Common myeloid progenitor, CD34-positive (primary cell): ENCODE results near the gene LTV1.

Source experiments
- CTCF ChIA-PET: fragments of 350-600 bp; sonication (Branson Sonifier 250); formaldehyde crosslinking; loops from one replicate; lab custom pipeline; 2021; ENCODE audit warnings: antibody characterized with exemption; lab: Charles Lee
- POLR2A ChIA-PET: fragments of 350-600 bp; sonication (Branson Sonifier 250); formaldehyde crosslinking; loops from one replicate; lab custom pipeline; 2021; ENCODE audit warnings: antibody characterized with exemption; lab: Charles Lee
- DNase-seq, 3 donors: peaks; one replicate each; pipeline versions ENCODE4 v3.0.0 to v3.0.0-alpha.2; 2013
- H3K27ac ChIP-seq, 2 experiments: 1 replicate in 1 of 2; 2 replicates in 1 of 2; pipeline ENCODE4 v1.7.0; 2013; ENCODE audit warnings: inconsistent platforms in 2 of 2, low read length in 2 of 2, mild to moderate bottlenecking in 2 of 2, low read depth in 1 of 2, moderate library complexity in 1 of 2; ENCODE audit not compliant: severe bottlenecking in 2 of 2, insufficient read depth in 1 of 2, poor library complexity in 1 of 2
- H3K27me3 ChIP-seq, 5 experiments: replicated peaks in 2 of 5; 1 replicate in 3 of 5; 2 replicates in 2 of 5; pipeline versions ENCODE4 v1.6.1 to v1.7.0; 2013; ENCODE audit warnings: low read length in 4 of 5, mild to moderate bottlenecking in 2 of 5, moderate library complexity in 2 of 5, inconsistent platforms in 1 of 5; ENCODE audit not compliant: insufficient read depth in 5 of 5, control insufficient read depth in 4 of 5
- H3K36me3 ChIP-seq, 4 experiments: 1 replicate in 2 of 4; 2 replicates in 2 of 4; pipeline versions ENCODE4 v1.6.1 to v1.7.0; 2013; ENCODE audit warnings: low read length in 3 of 4, control low read depth in 1 of 4, mild to moderate bottlenecking in 1 of 4; ENCODE audit not compliant: control insufficient read depth in 4 of 4, insufficient read depth in 4 of 4
- H3K4me1 ChIP-seq, 4 experiments: 1 replicate in 3 of 4; 2 replicates in 1 of 4; pipeline versions ENCODE4 v1.6.1 to v1.7.1; 2013; ENCODE audit warnings: low read length in 3 of 4, mild to moderate bottlenecking in 3 of 4, control low read depth in 1 of 4, inconsistent platforms in 1 of 4, moderate library complexity in 1 of 4; ENCODE audit not compliant: control insufficient read depth in 4 of 4, insufficient read depth in 4 of 4; ENCODE audit errors: control extremely low read depth in 1 of 4
- H3K4me3 ChIP-seq, 7 experiments: 1 replicate in 4 of 7; 2 replicates in 3 of 7; pipeline versions ENCODE4 v1.5.1 to v1.7.0; 2013; ENCODE audit warnings: mild to moderate bottlenecking in 7 of 7, low read length in 6 of 7, moderate library complexity in 6 of 7, inconsistent platforms in 2 of 7, low read depth in 2 of 7, control low read depth in 1 of 7; ENCODE audit not compliant: insufficient read depth in 4 of 7, control insufficient read depth in 1 of 7; ENCODE audit errors: extremely low read depth in 1 of 7
- H3K9me3 ChIP-seq, 5 experiments: 1 replicate in 4 of 5; 2 replicates in 1 of 5; pipeline versions ENCODE4 v1.6.1 to v1.7.1; 2013; ENCODE audit warnings: low read length in 4 of 5, mild to moderate bottlenecking in 2 of 5, inconsistent platforms in 1 of 5, low read depth in 1 of 5, moderate library complexity in 1 of 5; ENCODE audit not compliant: control insufficient read depth in 4 of 5, insufficient read depth in 2 of 5; ENCODE audit errors: control extremely low read depth in 1 of 5
- WGBS: methylation state at CpG from one replicate; pipeline ENCODE4 v1.1.5; 2013; ENCODE audit not compliant: insufficient coverage; 5-methylcytosine and 5-hydroxymethylcytosine counted together

The LTV1 gene

GRCh38 chr6:143822584-143823024 is 20.5 kb upstream of the LTV1 start:
- Histone ChIP-seq H3K27me3 (no peaks in the 10 kb centered on the region), H3K27ac (no peak overlapping the region), H3K4me3 (no peak overlapping the region), H3K4me1 (no peaks in the 10 kb centered on the region), H3K9me3 (no peaks in the 10 kb centered on the region), H3K36me3 (peaks cover 0 to 5% (median 4%) of the 10 kb centered on the region in 4 experiments)
- no peak for DNase-seq
- CTCF ChIA-PET, result interaction anchor here (0.6 to 1.1 kb wide), 2 partner anchors 26 to 42 kb away, joined by 3 read pairs; no protein-coding TSS in a partner anchor
- POLR2A ChIA-PET, result interaction anchor here (0.5 kb wide), 1 partner anchor 1450 kb away, joined by 3 read pairs; no protein-coding TSS in a partner anchor
- WGBS, result 100% methylated on average over 3 of the region's 3 CpGs

- WGBS, result 44% methylated on average over 5 of the region's 6 CpGs
- CTCF ChIA-PET, result interaction anchor here (1.1 kb wide), 1 partner anchor 43 kb away, joined by 3 read pairs; no protein-coding TSS in a partner anchor
Observed at GRCh38 chr6:143823548-143823947, 19.6 kb upstream of the LTV1 start.

GRCh38 chr6:143828572-143828971 is 14.6 kb upstream of the LTV1 start:
- Histone ChIP-seq H3K36me3 (peaks cover 0 to 3% (median 2%) of the 10 kb centered on the region in 4 experiments), H3K4me1 (no peaks in the 10 kb centered on the region), H3K27ac (no peak overlapping the region), H3K9me3 (no peaks in the 10 kb centered on the region), H3K27me3 (no peaks in the 10 kb centered on the region), H3K4me3 (no peak overlapping the region)
- DNase-seq, result no peak
- ChIA-PET CTCF (interaction anchor here (1.2 kb wide), 1 partner anchor 70 kb away, joined by 3 read pairs; no protein-coding TSS in a partner anchor), POLR2A (no interaction called here)

More at GRCh38 chr6:143823548-143823947, 19.6 kb upstream of the LTV1 start:
- Histone ChIP-seq H3K4me3 (no peak overlapping the region), H3K27ac (no peak overlapping the region), H3K4me1 (no peaks in the 10 kb centered on the region), H3K9me3 (no peaks in the 10 kb centered on the region), H3K36me3 (peaks cover 0 to 7% (median 4%) of the 10 kb centered on the region in 4 experiments), H3K27me3 (no peaks in the 10 kb centered on the region)
- DNase-seq, result peak in 1 of 3 donors; percentile 10
- POLR2A ChIA-PET, result no interaction called here

GRCh38 chr6:143836150-143836549 is 7.0 kb upstream of the LTV1 start:
- 100% methylated on average over 1 of the region's 2 CpGs for WGBS
- CTCF ChIA-PET, result no interaction called here
- Histone ChIP-seq H3K9me3 (no peaks in the 10 kb centered on the region), H3K36me3 (no peaks in the 10 kb centered on the region), H3K4me3 (no peak overlapping the region), H3K27me3 (no peaks in the 10 kb centered on the region), H3K4me1 (no peaks in the 10 kb centered on the region), H3K27ac (no peak overlapping the region)
- POLR2A ChIA-PET, result no interaction called here
- no peak for DNase-seq

- POLR2A ChIA-PET, result no interaction called here
- no peaks in the 10 kb centered on the region for H3K27me3 ChIP-seq
- H3K9me3 ChIP-seq, result no peaks in the 10 kb centered on the region
- H3K4me1 ChIP-seq, result peaks cover 0 to 9% (median 6%) of the 10 kb centered on the region in 4 experiments
- H3K36me3 ChIP-seq, result no peaks in the 10 kb centered on the region
- CTCF ChIA-PET, result interaction anchor here (0.5 kb wide), 1 partner anchor 680 kb away, joined by 3 read pairs; no protein-coding TSS in a partner anchor
- H3K27ac ChIP-seq, result no peak overlapping the region
- WGBS, result 100% methylated on average over 1 of the region's 5 CpGs
- no peak overlapping the region for H3K4me3 ChIP-seq
- no peak for DNase-seq
Observed at GRCh38 chr6:143838395-143838794, 4.7 kb upstream of the LTV1 start.

- Histone ChIP-seq H3K9me3 (no peaks in the 10 kb centered on the region), H3K4me3 (no peak overlapping the region), H3K4me1 (peaks cover 4 to 17% (median 13%) of the 10 kb centered on the region in 4 experiments), H3K36me3 (no peaks in the 10 kb centered on the region), H3K27me3 (no peaks in the 10 kb centered on the region), H3K27ac (no peak overlapping the region)
- CTCF ChIA-PET, result no interaction called here
- 93% methylated on average over 4 of the region's 4 CpGs for WGBS
- POLR2A ChIA-PET, result no interaction called here
- no peak for DNase-seq
Observed at GRCh38 chr6:143839196-143839595, 3.9 kb upstream of the LTV1 start.

- H3K27ac ChIP-seq, result no peak overlapping the region
- ChIA-PET CTCF (no interaction called here), POLR2A (no interaction called here)
- DNase-seq, result no peak
- no peak overlapping the region for H3K4me3 ChIP-seq
- peaks cover 7 to 11% (median 10%) of the 10 kb centered on the region in 4 experiments for H3K36me3 ChIP-seq
- WGBS, result 97% methylated on average over 5 of the region's 6 CpGs
- H3K27me3 ChIP-seq, result no peaks in the 10 kb centered on the region
- peaks cover 6 to 24% (median 18%) of the 10 kb centered on the region in 4 experiments for H3K4me1 ChIP-seq
- no peaks in the 10 kb centered on the region for H3K9me3 ChIP-seq
Observed at GRCh38 chr6:143840595-143841265, 2.4 kb upstream of the LTV1 start.
